ENCODE results near the gene ITGA8. TPM values are rescaled to one million over a fixed set of nuclear protein-coding genes. Genes with fewer than 3 reads are reported as not detected.

Gene ITGA8
- total RNA-seq, 4 donors from 2014 or later: 1.6 to 8.2 (median 4.2) TPM

DNA sequence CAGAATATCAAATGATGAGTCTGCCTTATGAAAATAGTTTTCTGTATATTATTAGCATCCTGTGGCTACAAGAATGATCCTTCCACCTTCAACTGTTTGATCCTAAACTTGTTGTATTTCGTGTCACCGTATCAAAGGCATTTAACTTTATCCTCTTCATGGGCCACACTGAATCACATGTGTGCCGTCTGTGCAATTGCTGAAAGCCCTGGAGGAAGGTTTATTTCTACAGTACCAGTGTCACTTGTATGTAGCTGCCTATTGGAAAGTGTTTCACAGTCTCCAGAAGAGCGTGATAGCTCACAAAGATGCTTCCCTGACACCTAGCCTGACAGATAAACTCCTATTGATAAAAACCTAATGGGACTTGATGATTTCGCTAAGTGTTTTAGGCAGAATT, 94.5 kb downstream of the ITGA8 start:
- intact Hi-C loops (cut with DNase I; ENCODE audit: low total_unique reads): no loop called here

DNA sequence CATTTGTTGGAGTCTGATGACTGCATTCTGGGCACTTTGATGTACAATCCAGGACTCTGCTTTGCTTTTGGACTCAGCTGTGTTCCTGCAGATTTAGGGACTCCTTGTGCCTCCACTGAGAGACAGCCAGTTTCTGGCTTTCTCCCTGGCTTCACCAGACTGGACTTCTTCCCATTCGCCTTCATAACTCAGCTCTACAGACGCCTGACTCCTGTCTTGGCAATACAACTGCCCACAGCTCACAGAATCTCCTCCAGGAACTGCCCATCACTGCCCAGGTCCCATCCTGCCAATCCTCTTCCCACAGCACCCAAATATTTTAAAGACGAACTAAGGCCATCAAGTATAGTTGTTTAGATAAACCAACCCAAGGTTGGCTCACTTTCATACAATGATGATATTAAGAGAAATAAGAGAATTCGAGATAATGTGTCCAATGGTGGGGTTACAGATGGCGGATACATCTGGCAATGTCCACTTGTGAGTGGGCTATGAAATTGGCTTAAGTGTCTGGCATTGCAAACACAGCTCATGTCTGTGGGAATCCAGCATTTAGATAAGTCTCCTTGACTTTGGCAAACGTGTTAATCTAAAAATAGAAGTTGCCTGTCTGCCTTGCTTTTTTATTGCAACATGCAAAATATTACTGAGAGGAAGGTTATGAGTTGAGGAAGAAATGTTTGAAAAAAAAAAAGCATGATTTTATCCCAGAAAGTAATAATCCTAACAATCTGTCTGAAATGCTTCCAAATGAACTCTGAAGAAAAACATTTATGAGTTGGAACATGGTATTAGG, 95.1 kb downstream of the ITGA8 start:
- no peak for DNase-seq (ENCODE audit: low spot score in 2 of 2)
- intact Hi-C loops (cut with DNase I; ENCODE audit: low total_unique reads): no loop called here
- H3K4me3 ChIP-seq (ENCODE audit: low read depth, poor library complexity, severe bottlenecking): no peak overlapping the region
- no peak for TF ChIP-seq POLR2A (IDR thresholded peaks at IDR 0.05)
- TF ChIP-seq, protein P1, sequence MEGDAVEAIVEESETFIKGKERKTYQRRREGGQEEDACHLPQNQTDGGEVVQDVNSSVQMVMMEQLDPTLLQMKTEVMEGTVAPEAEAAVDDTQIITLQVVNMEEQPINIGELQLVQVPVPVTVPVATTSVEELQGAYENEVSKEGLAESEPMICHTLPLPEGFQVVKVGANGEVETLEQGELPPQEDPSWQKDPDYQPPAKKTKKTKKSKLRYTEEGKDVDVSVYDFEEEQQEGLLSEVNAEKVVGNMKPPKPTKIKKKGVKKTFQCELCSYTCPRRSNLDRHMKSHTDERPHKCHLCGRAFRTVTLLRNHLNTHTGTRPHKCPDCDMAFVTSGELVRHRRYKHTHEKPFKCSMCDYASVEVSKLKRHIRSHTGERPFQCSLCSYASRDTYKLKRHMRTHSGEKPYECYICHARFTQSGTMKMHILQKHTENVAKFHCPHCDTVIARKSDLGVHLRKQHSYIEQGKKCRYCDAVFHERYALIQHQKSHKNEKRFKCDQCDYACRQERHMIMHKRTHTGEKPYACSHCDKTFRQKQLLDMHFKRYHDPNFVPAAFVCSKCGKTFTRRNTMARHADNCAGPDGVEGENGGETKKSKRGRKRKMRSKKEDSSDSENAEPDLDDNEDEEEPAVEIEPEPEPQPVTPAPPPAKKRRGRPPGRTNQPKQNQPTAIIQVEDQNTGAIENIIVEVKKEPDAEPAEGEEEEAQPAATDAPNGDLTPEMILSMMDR (IDR thresholded peaks at IDR 0.05): no peak
- WGBS, 2 donors: 51 to 58% methylated on average over 6 of the region's 6 CpGs

More for the DNA sequence above, 94.5 kb downstream of the ITGA8 start:
- DNase-seq (ENCODE audit: low spot score in 2 of 2): no peak
- no peak overlapping the region for H3K4me3 ChIP-seq (ENCODE audit: low read depth, poor library complexity, severe bottlenecking)
- no peak for TF ChIP-seq POLR2A (IDR thresholded peaks at IDR 0.05)
- TF ChIP-seq, protein P1 (IDR thresholded peaks at IDR 0.05): no peak
- WGBS, 2 donors: 38 to 51% methylated on average over 5 of the region's 5 CpGs

DNA sequence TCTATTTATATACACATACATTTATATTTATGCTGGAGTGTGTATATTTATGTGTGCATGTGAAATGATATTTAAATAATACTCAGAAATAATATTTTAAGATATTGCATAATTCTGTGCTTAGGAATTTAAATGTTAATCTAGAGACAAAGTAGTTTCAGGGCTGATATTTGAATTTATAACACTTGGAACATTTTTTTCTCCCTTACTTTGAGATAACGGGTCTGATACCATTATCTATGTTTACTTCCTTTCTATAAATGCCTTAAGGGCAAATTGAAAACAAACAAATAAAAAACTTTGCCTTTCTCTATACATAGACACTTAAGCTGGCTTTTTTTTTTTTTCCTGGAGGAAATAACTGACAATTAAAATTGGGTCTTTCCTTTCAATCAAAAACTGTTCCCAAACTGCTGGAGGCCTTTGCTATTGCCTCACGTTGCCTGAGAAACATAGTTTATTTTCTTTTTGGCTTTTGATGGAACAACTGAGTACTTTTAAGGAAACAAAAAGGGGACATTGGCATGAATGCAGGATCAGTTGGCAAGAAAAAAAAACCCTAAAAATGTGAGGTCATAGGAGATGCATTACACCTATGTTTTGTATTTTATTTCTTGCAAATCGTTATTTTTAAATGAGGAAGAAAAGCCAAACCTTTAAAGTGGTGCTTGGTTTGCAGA, 98.7 kb downstream of the ITGA8 start:
- TF ChIP-seq, protein P1 (IDR thresholded peaks at IDR 0.05): no peak
- TF ChIP-seq POLR2A (IDR thresholded peaks at IDR 0.05): no peak
- no peak for DNase-seq (ENCODE audit: low spot score in 2 of 2)
- 34 to 36% methylated on average over 3 of the region's 3 CpGs for WGBS, 2 donors
- no peak overlapping the region for H3K4me3 ChIP-seq (ENCODE audit: low read depth, poor library complexity, severe bottlenecking)
- intact Hi-C loops (cut with DNase I; ENCODE audit: low total_unique reads): no loop called here

DNA sequence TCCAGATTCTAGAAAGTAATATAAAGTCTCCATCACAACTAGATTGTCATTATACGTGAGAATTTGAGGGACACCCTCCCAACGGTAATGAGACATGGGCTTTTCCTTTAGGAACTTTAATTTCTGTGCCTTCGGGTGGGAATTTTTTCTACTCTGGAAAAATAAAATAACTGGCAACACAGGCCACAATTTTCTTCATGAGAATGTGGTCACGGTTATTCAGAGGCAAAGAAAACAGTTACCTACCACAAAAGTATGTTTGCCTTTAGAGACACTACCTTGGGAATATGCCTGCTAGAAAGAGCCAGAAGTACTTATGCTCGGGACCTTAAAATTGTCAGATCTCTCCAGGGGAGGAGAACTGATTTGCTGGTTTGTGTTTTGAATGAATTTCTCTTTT, 99.4 kb downstream of the ITGA8 start:
- TF ChIP-seq, protein P1 (IDR thresholded peaks at IDR 0.05): no peak
- no peak for TF ChIP-seq POLR2A (IDR thresholded peaks at IDR 0.05)
- DNase-seq (ENCODE audit: low spot score in 2 of 2): no peak
- intact Hi-C loops (cut with DNase I; ENCODE audit: low total_unique reads): no loop called here
- H3K4me3 ChIP-seq (ENCODE audit: low read depth, poor library complexity, severe bottlenecking): no peak overlapping the region
- 79 to 81% methylated on average over 5 of the region's 5 CpGs for WGBS, 2 donors

DNA sequence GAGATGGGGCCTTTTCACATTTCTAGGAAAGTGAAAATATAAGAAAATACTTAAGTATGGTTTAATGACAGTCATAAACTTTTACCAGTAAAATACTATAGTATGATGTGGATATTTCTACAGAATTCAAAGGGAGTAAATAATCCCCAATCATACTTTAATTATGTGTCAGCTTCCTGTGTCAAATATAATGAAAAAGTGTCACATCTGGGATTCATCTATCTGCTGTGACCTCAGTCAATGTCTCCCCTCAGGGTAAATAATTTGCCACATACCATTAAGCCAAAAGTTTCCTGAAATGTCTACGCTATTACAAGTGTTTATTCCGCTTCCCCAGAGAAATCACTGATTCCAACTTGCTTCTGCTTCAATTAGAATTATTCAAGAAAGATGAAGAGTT, 110.5 kb downstream of the ITGA8 start:
- 55 to 66% methylated on average over 2 of the region's 2 CpGs for WGBS, 2 donors
- no peak for TF ChIP-seq POLR2A (IDR thresholded peaks at IDR 0.05)
- TF ChIP-seq, protein P1 (IDR thresholded peaks at IDR 0.05): no peak
- intact Hi-C loops (cut with DNase I; ENCODE audit: low total_unique reads): no loop called here
- DNase-seq (ENCODE audit: low spot score in 2 of 2): no peak
- no peak overlapping the region for H3K4me3 ChIP-seq (ENCODE audit: low read depth, poor library complexity, severe bottlenecking)
